Keratinocyte (primary cell): ENCODE data around the gene GARIN6. TPM values are rescaled to one million over a fixed set of nuclear protein-coding genes. Genes with fewer than 3 reads are reported as not detected.

Experiments
- DNase-seq: peaks from one replicate; pipeline ENCODE4 v3.0.0-alpha.2; 2011; ENCODE audit warnings: low read depth, missing footprints, low spot score
- FAIRE-seq: peaks from 2 replicates; lab custom pipeline; 2011; peaks lifted over from hg19 to GRCh38; lab: Jason Lieb, UNC
- H2AFZ ChIP-seq: 2 replicates; pipeline ENCODE4 v1.6.0; 2012; ENCODE audit warnings: low read length, control low read depth, inconsistent platforms; ENCODE audit not compliant: control insufficient read depth
- H3K27ac ChIP-seq: 2 replicates; pipeline ENCODE4 v1.5.1; 2011; ENCODE audit warnings: low read length; ENCODE audit not compliant: control insufficient read depth, insufficient read depth
- H3K27me3 ChIP-seq: 3 replicates; pipeline ENCODE4 v1.6.0; 2011; ENCODE audit warnings: low read length; ENCODE audit not compliant: control insufficient read depth, insufficient read depth; ENCODE audit errors: extremely low read depth
- H3K36me3 ChIP-seq, 2 experiments: 2 replicates in 1 of 2; 3 replicates in 1 of 2; pipeline ENCODE4 v1.5.1; 2011; ENCODE audit warnings: low read length in 2 of 2, mild to moderate bottlenecking in 1 of 2; ENCODE audit not compliant: control insufficient read depth in 2 of 2, insufficient read depth in 2 of 2; ENCODE audit errors: extremely low read depth in 1 of 2
- H3K4me1 ChIP-seq: 3 replicates; pipeline ENCODE4 v1.5.1; 2011; ENCODE audit warnings: low read length; ENCODE audit not compliant: control insufficient read depth, insufficient read depth; ENCODE audit errors: extremely low read depth
- H3K4me2 ChIP-seq: 3 replicates; pipeline ENCODE4 v1.6.0; 2011; ENCODE audit warnings: low read depth, low read length; ENCODE audit not compliant: control insufficient read depth, insufficient read depth; ENCODE audit errors: extremely low read depth
- H3K4me3 ChIP-seq, 3 experiments: fragments of 200-600 bp in 1 of 3; sonication (generic) in 1 of 3; 2 replicates in 2 of 3; 3 replicates in 1 of 3; pipeline ENCODE4 v1.5.1; 2011 to 2016; ENCODE audit warnings: low read length in 3 of 3, mild to moderate bottlenecking in 3 of 3, control low read depth in 2 of 3, inconsistent platforms in 1 of 3, low read depth in 1 of 3, mixed read lengths in 1 of 3, mixed run types in 1 of 3, moderate library complexity in 1 of 3; ENCODE audit not compliant: control insufficient read depth in 2 of 3, insufficient read depth in 2 of 3; ENCODE audit errors: extremely low read depth in 1 of 3
- H3K79me2 ChIP-seq: 2 replicates; pipeline ENCODE4 v1.6.0; 2012; ENCODE audit warnings: low read length; ENCODE audit not compliant: control insufficient read depth, insufficient read depth
- H3K9ac ChIP-seq: 3 replicates; pipeline ENCODE4 v1.6.0; 2011; ENCODE audit warnings: low read length; ENCODE audit not compliant: control insufficient read depth, insufficient read depth; ENCODE audit errors: extremely low read depth
- H3K9me1 ChIP-seq: 3 replicates; pipeline ENCODE4 v1.6.0; 2011; ENCODE audit warnings: low read length; ENCODE audit not compliant: control insufficient read depth, insufficient read depth; ENCODE audit errors: extremely low read depth
- H3K9me3 ChIP-seq: 2 replicates; pipeline ENCODE4 v1.5.1; 2012; ENCODE audit warnings: low read depth, low read length; ENCODE audit not compliant: control insufficient read depth
- H4K20me1 ChIP-seq: 3 replicates; pipeline ENCODE4 v1.6.0; 2011; ENCODE audit warnings: low read length; ENCODE audit not compliant: control insufficient read depth, insufficient read depth; ENCODE audit errors: extremely low read depth
- EZH2 ChIP-seq: IDR thresholded peaks from one replicate; pipeline ENCODE4 v1.6.1; 2012; ENCODE audit warnings: inconsistent platforms, mild to moderate bottlenecking, low read length, moderate library complexity
- dilution Hi-C: fragments of 300-500 bp; cut with MboI; formaldehyde crosslinking; loops from one replicate; pipeline ENCODE4 v1.7.0; 2020; ENCODE audit warnings: low sequenced_read_pairs; ENCODE audit not compliant: extremely low pct_ligation_motif_present
- polyA minus RNA-seq, 3 experiments: library from RNA; depleted of rRNA, polyadenylated mRNA; stranded (reverse); fragments of >200 nt; gene quantifications; 1 replicate in 1 of 3; 2 replicates in 1 of 3; 3 replicates in 1 of 3; pipeline ENCODE4 v1.2.3, GENCODE V29; 2011
- polyA plus RNA-seq, 5 experiments: library from polyadenylated mRNA; depleted of rRNA in 3 of 5; stranded (reverse) in 3 of 5; stranded (forward) in 1 of 5; unstranded in 1 of 5; fragments of >200 nt; gene quantifications; 1 replicate in 1 of 5; 2 replicates in 3 of 5; 3 replicates in 1 of 5; pipeline versions ENCODE4 v1.2.1 to v1.2.3, GENCODE V29; 2011 to 2012; ENCODE audit warnings: missing spikeins in 2 of 5, low read depth in 1 of 5, low replicate concordance in 1 of 5
- TF ChIP-seq, protein P1 (sequence below), 3 experiments: IDR thresholded peaks in 1 of 3; conservative IDR thresholded peaks in 1 of 3; optimal IDR thresholded peaks in 1 of 3; 2 replicates in 2 of 3; 3 replicates in 1 of 3; pipeline versions ENCODE3 to v1.5.1; 2011; ENCODE audit warnings: low read length in 3 of 3, mild to moderate bottlenecking in 3 of 3, moderate library complexity in 2 of 3, control low read depth in 1 of 3, inconsistent platforms in 1 of 3; ENCODE audit not compliant: insufficient read depth in 2 of 3; ENCODE audit errors: extremely low read depth in 1 of 3

Gene GARIN6
- polyA plus RNA-seq (not detected in 3 replicates), polyA minus RNA-seq (not detected in 3 replicates)
- polyA plus RNA-seq (2011; ENCODE audit: low read depth) = not detected
- not detected in 2 replicates for polyA plus RNA-seq (2011; cell fraction: cytosol; rRNA removed)
- polyA plus RNA-seq (2011; cell fraction: nucleus; rRNA removed) = not detected in 2 replicates
- polyA plus RNA-seq (2012; ENCODE audit: low replicate concordance) = not detected in 2 replicates
- polyA minus RNA-seq (2011; cell fraction: cytosol; rRNA and poly(A)+ RNA removed) = not detected
- not detected in 2 replicates for polyA minus RNA-seq (2011; cell fraction: nucleus; rRNA and poly(A)+ RNA removed)

DNA sequence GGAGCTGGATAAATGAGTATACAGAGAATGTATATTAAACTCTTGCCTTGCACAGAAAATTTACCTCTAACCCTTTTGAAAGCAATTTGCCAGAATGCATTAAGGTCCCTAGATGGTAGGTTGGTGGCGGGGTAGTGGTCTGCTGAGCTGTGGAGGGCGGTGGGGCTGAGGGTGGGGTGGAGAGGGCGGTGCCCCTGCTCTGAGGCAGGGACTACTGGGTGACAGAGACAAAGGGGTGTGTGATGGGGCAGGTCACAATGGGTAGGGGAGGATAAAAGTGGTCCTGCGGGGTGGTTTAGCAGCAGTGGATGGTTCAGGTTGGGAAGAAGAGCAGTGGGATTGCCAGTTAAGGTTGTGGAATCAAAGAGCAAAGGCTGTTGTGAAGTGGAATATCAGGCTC lies at the start of gene GARIN6:
Gene GARIN6, plus strand, starts transcription at position 301 of the 400 bp plus-strand sequence. CDS start 422 bp downstream, outside the sequence.
- dilution Hi-C loops = no loop called here
- H3K36me3 ChIP-seq = no peaks in the 10 kb centered on the region
- FAIRE-seq (no peak), DNase-seq (no peak)
- no peak within 1 kb of the TSS for H3K27ac ChIP-seq
- no peaks in the 10 kb centered on the region for H3K4me1 ChIP-seq
- no peaks in the 10 kb centered on the region for H3K27me3 ChIP-seq
- no peak within 1 kb of the TSS for H3K9ac ChIP-seq
- H3K9me1 ChIP-seq = no peaks in the 10 kb centered on the region
- H4K20me1 ChIP-seq = no peaks in the 10 kb centered on the region
- H3K9me3 ChIP-seq = no peaks in the 10 kb centered on the region
- no peaks in the 10 kb centered on the region for H3K79me2 ChIP-seq
- no peak within 1 kb of the TSS for H2AFZ ChIP-seq
- H3K4me3 ChIP-seq = no peak within 1 kb of the TSS
- no peak within 1 kb of the TSS for H3K4me2 ChIP-seq
- TF ChIP-seq, protein P1, sequence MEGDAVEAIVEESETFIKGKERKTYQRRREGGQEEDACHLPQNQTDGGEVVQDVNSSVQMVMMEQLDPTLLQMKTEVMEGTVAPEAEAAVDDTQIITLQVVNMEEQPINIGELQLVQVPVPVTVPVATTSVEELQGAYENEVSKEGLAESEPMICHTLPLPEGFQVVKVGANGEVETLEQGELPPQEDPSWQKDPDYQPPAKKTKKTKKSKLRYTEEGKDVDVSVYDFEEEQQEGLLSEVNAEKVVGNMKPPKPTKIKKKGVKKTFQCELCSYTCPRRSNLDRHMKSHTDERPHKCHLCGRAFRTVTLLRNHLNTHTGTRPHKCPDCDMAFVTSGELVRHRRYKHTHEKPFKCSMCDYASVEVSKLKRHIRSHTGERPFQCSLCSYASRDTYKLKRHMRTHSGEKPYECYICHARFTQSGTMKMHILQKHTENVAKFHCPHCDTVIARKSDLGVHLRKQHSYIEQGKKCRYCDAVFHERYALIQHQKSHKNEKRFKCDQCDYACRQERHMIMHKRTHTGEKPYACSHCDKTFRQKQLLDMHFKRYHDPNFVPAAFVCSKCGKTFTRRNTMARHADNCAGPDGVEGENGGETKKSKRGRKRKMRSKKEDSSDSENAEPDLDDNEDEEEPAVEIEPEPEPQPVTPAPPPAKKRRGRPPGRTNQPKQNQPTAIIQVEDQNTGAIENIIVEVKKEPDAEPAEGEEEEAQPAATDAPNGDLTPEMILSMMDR (optimal IDR thresholded peaks at IDR 0.05 in 1 of 3, IDR thresholded peaks at IDR 0.05 in 1 of 3, conservative IDR thresholded peaks at IDR 0.05 in 1 of 3; ENCODE audit: extremely low read depth in 1 of 3, insufficient read depth in 2 of 3, low read length in 3 of 3) = no peak
- TF ChIP-seq EZH2 = no peak

DNA sequence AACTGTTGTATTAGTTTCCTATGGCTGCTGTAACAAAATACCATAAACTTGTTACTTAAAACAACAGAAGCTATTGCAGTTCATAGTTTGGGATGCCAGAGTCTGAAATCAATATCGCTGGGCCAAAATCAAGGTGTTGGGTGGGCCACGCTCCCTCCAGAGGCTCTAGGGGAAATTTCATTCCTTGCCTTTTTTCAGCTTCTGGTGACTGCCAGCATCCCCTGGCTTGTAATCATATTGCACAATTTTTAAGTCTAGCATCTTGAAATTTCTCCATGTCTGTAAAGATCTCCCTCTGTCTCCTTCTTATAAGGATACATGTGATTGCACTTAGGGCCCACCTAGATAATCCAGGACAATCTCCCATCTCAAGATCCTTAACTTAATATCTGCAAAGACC lies 48.8 kb upstream of the GARIN6 start:
- Histone ChIP-seq H2AFZ (no peak overlapping the region), H3K9ac (no peak overlapping the region), H3K36me3 (no peaks in the 10 kb centered on the region), H3K27ac (no peak overlapping the region), H3K4me2 (no peak overlapping the region), H3K4me3 (no peak overlapping the region), H4K20me1 (no peaks in the 10 kb centered on the region), H3K27me3 (no peaks in the 10 kb centered on the region), H3K79me2 (no peaks in the 10 kb centered on the region), H3K4me1 (no peaks in the 10 kb centered on the region), H3K9me1 (no peaks in the 10 kb centered on the region), H3K9me3 (no peaks in the 10 kb centered on the region)
- no peak for TF ChIP-seq EZH2
- TF ChIP-seq, protein P1 (optimal IDR thresholded peaks at IDR 0.05 in 1 of 3, IDR thresholded peaks at IDR 0.05 in 1 of 3, conservative IDR thresholded peaks at IDR 0.05 in 1 of 3; ENCODE audit: extremely low read depth in 1 of 3, insufficient read depth in 2 of 3, low read length in 3 of 3) = no peak
- no peak for DNase-seq
- dilution Hi-C loops = no loop called here
- no peak for FAIRE-seq
